ENCODE data around the gene CTBP1.

DNA sequence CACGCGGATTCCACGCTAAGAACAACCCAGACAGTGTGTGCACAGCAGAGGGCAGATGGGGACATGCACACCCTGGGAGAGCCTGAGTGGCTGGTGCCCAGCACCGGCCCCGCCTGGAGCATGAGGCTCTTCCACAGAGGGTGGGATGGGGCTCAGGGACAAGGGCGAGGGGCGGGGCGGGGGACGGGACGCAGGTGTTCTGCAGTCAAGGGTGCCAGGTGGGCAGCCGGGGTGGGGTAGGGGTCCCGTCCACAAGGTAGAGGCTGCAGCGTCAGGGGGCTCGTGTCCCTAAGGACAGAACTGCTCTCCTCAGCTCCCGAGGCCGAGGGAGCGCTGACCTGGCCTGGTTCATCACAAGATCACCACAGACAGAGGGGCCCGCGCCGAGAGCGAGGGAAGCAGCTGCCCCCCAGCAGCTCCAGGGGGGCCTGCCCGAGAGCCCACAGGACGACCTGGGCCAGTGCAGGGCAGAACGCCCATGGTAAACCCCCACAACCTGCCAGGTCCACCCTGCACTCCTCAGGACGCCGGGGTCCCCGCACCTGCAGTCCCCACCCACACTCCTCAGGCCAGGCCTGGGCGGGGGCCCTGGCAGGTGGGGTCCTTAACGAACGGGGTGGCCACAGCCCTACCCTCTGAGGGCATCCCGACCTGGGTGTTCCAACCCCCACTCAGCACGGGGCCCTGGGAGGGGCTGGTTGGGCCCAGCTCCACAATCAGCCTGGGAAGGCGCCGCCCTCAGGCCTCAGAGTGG is 26.7 kb downstream of the CTBP1 start:
- TF ChIP-seq TCF12 (IDR thresholded peaks at IDR 0.05; ENCODE audit: low read depth) (no peak), YY1 (IDR thresholded peaks at IDR 0.05; ENCODE audit: low read depth) (no peak), CREB1 (IDR thresholded peaks at IDR 0.05; ENCODE audit: low read depth) (no peak), TAF1 (IDR thresholded peaks at IDR 0.05; ENCODE audit: low read depth) (no peak), TEAD4 (IDR thresholded peaks at IDR 0.05) (no peak), CEBPB (IDR thresholded peaks at IDR 0.05) (no peak), EGR1 (IDR thresholded peaks at IDR 0.05) (no peak), NFIC (IDR thresholded peaks at IDR 0.05) (no peak)
- TF ChIP-seq, protein P1, sequence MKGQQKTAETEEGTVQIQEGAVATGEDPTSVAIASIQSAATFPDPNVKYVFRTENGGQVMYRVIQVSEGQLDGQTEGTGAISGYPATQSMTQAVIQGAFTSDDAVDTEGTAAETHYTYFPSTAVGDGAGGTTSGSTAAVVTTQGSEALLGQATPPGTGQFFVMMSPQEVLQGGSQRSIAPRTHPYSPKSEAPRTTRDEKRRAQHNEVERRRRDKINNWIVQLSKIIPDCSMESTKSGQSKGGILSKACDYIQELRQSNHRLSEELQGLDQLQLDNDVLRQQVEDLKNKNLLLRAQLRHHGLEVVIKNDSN (IDR thresholded peaks at IDR 0.05) = no peak
- TF ChIP-seq, protein P2, sequence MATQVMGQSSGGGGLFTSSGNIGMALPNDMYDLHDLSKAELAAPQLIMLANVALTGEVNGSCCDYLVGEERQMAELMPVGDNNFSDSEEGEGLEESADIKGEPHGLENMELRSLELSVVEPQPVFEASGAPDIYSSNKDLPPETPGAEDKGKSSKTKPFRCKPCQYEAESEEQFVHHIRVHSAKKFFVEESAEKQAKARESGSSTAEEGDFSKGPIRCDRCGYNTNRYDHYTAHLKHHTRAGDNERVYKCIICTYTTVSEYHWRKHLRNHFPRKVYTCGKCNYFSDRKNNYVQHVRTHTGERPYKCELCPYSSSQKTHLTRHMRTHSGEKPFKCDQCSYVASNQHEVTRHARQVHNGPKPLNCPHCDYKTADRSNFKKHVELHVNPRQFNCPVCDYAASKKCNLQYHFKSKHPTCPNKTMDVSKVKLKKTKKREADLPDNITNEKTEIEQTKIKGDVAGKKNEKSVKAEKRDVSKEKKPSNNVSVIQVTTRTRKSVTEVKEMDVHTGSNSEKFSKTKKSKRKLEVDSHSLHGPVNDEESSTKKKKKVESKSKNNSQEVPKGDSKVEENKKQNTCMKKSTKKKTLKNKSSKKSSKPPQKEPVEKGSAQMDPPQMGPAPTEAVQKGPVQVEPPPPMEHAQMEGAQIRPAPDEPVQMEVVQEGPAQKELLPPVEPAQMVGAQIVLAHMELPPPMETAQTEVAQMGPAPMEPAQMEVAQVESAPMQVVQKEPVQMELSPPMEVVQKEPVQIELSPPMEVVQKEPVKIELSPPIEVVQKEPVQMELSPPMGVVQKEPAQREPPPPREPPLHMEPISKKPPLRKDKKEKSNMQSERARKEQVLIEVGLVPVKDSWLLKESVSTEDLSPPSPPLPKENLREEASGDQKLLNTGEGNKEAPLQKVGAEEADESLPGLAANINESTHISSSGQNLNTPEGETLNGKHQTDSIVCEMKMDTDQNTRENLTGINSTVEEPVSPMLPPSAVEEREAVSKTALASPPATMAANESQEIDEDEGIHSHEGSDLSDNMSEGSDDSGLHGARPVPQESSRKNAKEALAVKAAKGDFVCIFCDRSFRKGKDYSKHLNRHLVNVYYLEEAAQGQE (IDR thresholded peaks at IDR 0.05; ENCODE audit: low read depth) = no peak
